GM21576 (cell line): ENCODE results near the gene KRT5.

ENCODE experiments used
- ATAC-seq: cut with Tn5 transposase; IDR thresholded peaks from one replicate; pipeline ENCODE4 v1.9.1; 2021; ENCODE audit warnings: mild to moderate bottlenecking, moderate library complexity; ENCODE audit not compliant: unreplicated experiment

Gene KRT5

DNA sequence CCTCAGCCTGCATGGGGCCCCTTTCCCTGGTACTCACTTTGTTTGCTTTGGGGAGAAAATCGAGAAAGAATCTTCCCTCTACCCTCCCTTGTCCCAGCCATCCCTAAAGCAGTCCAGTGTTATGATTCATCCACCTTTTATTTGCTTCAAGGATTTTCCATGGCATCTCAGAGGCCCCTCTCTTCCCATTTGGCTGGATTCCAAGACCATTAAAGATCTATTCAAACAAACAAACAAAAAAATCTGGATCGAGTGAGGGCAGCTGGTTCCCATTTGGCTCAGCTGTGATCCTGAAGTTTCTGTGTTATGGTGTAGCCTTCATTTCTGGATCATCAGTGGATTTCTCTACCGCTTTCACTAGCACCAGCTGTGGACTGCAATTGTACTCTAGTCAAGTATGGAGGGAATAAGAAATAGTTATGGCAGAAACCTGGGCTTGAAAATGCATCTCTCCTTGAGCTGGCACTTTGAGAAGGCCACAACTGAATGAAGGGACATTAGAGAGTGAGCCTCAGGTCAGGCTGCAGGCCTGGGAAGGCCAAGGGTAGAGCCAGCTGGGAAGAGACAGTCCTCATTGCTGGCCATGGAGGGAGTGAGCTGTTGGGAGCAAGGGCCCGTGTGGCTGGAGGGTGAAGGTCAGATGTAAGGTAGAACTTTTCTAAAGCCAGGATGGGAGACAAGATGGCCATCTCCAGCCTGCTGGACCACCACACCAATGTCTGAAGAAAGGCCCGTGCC lies 19.1 kb upstream of the KRT5 start:
- no peak for ATAC-seq

DNA sequence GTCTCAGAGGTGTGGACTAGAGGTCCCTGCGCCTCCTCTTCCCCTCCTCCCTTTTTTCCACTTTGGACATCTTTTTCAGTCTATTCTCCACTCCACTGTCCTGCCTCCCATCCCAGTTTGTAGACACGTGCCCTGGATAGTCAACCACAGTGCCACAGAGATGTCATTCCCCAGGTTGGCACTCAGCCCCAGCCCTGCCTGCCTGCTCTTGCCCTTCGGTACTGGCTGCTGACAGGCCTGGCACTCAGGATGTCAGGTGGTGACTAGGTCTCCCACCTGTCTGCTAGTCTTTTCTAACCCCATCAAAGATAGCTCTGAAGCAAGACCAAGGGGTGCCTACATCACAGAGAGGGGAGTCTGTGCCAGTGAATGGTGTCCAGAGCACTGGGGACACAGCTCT lies 16.9 kb upstream of the KRT5 start:
- ATAC-seq = no peak

DNA sequence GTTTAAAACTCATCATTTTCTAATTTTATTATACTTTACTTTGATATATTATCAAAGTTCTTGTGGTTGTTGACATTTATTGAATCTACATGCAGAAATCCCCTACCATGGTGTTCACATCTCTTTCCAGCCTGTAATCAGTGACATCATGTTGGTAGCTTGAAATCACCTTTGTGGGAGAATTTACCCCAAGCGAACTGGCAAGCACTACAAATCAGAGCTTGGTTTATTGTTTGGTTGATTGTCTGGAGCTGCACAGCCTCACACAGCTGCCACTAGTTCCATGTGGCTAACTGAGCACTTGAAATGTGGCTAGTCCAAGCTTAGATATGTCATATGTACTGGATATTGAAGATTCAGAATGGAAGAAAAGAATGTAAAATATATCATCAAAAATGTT lies 15.4 kb upstream of the KRT5 start:
- no peak for ATAC-seq

DNA sequence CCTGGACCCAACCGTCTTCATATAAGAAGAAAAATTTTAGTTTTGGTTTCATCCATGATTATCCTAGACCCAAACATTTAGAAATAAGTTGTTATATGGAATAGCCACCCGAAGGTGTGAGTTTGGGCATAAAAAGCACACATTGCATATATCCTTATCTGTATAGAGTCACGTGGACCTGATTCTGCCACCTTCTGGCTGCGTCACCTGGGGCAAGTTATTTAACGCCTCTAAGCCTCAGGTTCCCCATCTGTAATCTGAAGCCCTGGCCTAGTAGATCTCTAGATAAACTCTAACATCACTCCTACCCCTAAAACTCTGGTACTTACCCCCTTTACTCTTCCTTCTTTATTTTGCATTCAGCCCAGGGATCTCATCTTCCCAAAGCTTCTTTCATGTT lies 14.3 kb upstream of the KRT5 start:
- no peak for ATAC-seq

DNA sequence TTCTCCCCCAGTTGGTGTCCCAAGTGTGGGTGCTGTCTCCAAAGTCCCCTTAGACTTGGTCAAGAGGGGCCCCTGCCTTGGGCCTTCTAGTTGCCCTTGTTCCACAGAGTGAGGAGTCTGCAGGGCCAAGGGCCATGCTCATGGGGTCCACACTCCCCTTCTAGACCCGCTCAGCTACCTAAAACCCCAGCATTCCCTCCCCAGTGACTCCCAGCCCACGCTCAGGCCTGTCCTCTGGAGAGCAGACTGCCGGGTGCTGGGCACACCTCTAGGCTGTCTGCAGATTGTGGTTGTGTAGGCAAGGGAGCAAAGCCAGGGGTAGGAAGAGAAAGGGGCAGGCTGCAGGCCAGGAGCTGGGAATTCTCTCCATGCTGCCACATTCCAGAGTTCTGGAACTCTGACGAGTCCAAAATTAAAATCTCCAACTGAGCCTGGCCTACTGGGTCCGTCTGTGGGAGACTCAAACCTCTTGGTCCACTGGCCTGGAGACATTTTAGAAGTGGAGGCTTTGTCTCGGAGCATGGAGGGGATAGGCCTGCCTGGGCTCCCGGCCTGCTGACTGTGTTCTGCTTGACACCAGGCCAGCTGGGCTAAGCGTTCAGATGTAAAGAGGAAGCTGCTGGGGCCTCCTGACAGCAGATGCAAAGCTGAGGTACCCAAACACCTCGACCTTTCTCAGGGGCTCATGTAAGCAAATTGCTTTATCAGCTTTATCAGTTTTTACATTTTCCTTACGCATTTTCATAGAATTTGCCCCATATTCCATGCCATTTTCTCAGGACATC lies 13.7 kb upstream of the KRT5 start:
- no peak for ATAC-seq

DNA sequence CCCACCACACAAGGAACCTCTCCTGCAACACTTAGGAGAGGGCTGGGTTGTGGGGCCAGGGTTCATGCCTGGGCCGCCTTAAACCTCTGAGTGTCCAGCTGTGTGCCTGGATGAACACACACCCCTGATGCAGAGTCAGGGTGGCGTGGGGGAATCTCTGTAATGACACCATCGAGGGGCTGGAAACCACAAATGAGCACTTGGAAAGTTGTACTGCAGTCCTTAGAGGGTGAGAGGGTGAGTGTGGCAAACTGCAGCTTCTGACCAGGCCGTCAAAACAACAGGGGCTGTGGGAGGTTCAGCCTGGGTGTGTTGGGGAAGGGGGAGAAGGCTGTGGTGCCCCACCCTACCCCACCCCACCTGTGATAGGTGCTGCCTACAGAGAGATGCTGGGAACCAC lies 12.4 kb upstream of the KRT5 start:
- no peak for ATAC-seq

DNA sequence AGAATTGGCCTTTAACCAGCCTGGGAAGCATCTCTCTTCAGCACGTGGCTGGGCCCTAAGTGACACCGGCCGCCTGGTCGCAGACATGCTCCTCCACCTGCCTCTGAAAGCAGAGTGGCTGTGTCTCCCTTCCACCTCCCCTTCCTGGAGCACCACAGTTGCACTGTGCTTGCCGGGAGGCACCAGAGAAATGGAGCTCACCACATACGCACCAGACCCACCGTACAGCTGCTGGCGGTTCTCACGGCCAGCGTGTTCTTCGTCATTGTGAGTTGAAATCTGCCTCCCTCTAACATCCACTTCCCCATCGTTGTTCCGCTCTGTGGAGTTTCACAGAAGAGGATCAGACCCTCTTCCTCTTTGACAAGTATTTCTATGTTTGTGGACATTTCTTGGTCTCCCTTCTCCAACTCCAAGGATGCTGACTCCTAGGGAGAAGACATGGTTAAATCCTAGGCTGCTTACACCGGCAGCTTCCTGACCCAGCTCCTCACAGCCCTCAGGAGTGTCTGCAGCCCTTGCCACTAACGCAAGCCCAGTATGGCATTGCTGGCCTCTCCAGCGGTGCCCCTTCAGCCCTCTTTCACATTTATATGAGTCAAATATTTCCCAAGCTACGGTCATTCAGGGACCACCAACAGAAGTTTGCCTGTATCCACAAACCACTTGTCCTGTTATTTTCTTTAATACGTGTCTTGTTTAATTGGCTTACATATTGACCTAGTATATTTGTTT lies 11.5 kb upstream of the KRT5 start:
- ATAC-seq = no peak

DNA sequence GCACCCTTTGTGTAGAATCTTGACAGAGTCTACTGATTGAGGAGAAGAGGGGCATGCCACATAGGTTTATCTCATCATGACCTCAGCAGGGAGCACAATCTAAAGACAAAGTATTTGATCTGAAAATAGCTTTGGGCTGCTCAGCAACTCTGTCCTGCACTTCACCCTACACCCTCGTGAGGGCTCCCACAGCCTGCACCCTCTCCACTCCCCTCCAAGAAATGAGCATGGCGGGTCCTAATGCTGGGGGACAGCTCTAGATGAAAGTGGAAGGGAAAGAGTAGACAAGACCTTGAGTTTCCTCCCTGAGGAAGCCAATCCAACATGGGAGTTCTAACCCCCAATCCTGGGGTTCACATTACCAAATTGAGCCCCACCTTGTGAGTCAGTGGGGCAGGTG lies 10.7 kb upstream of the KRT5 start:
- no peak for ATAC-seq

DNA sequence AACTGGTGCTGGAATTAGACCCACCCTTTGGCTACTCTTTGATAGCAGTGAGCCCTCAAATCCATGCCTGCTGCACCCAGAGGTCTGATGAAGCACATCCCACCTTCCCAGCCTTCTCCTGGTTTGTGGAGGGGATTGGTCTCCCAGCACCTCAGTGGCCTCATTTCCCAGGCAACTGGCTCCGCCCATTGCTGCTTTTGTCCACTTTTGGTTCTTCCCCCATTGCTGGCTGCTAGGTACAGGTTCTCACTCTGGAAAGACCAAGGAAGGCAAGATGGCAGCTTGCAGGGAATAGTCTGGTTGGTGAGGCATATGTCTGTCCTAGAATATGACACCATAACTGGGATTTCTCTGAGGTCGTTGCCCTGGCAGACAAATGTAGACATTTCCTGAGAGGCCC lies 10.2 kb upstream of the KRT5 start:
- no peak for ATAC-seq

DNA sequence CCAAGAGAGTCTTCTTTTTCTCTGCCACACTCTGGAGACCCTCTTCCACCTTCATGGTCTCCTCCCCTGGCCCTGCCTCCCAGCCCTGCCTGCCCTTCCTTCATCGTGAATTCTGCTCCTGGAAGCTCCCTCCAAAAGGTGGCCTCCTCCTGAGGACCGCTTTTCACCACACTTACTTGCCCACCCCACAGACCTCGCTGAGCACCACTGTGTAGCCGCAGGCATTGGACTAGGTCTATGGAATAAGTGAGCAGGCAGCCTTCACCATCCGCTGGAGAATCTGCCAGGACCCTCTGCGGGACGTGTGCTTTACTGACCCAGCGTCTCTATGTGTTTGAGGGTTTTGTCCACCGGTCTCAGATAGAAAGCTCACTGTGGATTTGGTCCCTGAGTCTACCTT lies 9.7 kb upstream of the KRT5 start:
- ATAC-seq = no peak

DNA sequence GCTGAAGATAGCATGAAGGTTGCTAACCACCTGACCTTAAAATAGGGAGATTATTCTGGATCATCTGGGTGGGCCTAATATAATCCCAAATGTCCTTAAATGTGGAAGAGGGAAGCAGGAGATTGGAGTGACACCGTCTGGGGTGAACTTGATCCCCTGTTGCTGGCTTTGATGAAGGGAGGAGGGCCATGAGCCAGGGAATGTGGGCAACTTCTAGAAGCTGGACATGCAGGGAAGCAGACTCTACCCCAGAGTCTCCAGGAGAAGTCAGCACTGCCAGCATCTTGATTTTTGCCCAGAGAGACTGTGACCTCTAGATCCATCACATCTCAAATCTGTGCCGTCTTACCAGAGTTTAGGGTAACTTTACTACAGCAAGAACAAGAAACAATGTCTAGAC lies 9.2 kb upstream of the KRT5 start:
- ATAC-seq = no peak

DNA sequence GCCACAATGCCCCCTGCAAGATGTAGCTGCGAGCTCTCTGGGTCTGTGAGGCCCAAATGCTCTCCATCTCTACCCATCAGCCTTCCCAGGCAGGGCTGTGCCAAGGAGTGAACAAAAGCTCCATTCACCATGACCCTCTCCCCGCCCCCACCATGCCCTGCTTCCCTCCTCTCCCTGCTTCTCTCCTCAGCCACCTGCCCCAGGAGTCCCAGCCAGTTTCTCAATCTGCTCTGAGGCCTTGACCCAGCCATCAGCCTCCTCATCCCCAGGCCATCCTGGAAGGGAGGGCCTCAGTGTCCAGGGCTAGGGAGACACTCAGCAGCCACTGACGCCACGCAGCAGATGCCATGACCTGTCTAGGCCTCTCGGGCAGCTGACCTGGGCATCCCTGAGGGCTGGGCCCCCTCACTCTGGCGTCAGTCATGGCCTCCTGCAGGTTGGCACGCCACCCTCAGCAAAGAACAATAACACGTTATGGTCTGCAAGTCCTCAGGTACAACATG lies 8.5 kb upstream of the KRT5 start:
- no peak for ATAC-seq

DNA sequence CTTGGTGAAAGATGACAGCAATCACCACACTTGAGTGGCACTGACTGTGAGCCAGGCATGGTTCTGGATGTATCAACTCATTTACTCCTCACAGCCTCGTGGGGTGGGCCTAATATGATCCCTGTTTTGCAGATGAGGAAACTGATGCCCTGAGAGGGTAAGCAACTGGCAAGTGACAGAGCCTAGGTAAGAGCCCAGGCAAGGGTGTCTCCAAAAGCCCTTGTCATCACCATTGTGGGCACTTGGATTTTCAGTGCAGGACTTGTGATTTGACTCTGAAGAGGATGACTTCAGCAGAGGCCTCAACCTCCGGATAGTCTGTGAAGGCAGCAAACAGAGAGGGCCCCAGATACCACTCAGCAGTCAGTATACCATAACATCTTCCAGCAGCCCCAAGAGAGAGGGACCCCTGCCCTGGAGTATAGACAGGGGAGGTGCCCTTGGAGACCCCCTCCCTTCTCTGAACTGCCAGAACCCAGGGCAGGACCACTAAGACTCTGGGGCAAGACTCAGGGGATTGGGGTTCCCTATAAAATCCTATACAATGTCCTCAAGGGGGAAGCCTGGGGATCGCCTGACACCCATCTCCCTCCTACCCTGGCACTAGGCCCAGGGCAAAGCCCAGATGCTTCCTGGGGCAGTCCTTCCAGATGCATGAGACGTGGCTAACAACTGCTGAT lies 7.1 kb upstream of the KRT5 start:
- no peak for ATAC-seq

DNA sequence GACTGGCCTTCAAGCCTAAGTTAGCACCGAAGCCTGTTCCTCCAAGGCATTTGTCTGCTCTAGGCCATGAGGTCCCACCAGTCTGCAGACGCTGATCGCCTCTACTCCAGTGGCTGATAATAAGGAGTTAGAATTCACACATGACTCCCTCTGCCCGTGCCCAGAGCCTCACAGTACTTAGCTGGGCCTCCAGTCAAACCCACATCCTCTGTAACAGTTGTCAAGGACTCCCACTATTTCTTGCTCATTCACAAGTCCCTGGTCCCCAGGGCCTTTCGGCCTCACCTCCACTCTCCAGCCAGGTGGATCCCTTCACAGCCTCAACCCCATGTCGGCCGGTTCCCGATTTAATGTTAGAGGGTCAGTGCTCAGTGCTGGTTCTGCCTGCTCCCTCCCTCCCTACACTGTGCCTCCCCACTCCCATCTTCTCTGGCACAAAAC lies 6.3 kb upstream of the KRT5 start:
- ATAC-seq = no peak

DNA sequence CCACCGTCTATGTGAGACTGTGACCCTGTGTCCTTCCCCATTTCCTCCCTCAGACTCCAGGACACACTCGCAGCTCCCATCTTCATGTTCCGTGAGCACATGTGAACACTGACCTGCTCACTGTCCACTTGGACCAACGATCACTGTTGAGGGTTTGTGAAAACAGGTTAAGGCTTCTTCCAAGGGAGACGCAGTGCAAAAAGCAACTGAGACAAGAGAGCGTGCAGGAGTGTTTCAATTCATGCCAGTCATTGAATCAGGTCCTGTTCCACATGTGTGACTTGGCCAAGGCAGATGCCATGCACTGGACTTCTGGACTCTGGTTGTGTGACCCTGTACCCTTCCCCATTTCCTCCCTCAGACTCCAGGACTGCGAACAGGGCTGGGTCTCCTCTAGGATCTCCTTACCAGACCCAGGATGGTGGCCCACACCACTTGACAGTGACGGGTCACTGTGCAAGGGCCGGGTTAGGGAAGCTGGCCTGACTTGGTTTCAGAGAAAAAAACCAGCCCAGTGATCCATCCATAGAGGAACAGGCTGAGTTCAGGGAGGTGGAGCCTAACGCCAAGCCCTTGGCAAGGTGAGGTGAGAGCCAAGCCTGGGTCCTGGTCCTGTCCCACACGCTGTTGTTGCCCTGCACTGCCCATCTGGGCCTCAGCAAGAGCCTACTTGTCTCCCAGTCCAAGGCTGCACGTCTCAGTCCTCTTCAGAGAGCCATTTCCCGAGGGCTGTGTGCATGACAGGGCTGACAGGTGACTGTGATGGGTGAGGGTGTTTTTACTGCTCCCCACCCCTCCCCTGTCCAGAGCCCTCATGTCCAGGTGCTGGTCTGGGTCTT lies 5.7 kb upstream of the KRT5 start:
- no peak for ATAC-seq

DNA sequence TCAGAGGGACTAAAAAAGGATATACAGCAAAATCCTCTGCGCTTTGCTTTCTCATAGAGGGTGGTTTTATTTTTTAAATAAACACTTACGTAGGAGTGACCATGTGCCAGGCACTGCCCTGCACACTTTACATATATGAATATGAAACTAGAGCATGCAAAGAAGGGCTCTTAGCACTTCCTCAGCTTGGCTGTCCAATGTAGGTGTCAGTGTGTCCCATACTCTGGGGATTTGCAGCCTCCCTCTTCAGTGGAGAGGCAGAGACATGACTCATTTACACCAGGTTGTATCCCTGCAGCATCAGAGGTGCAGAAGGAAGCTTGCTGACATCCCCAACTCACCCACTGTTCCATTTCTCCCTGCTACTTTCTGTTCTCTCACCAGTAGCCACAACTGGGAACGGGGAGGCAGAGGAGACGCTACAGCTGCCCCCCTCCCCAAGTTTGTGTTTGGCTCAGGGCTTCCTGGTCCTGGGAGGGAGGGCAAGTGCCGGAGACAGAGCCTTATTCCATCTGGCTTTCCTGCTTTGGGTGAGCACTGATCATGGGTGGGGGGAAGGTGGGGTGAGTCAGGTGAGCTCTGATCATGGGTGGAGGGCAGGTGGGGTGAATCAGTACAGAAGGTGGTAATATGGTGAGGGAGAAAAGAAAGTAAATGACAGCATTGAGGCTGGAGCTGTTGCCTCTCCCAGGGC lies 4.9 kb upstream of the KRT5 start:
- ATAC-seq = no peak

DNA sequence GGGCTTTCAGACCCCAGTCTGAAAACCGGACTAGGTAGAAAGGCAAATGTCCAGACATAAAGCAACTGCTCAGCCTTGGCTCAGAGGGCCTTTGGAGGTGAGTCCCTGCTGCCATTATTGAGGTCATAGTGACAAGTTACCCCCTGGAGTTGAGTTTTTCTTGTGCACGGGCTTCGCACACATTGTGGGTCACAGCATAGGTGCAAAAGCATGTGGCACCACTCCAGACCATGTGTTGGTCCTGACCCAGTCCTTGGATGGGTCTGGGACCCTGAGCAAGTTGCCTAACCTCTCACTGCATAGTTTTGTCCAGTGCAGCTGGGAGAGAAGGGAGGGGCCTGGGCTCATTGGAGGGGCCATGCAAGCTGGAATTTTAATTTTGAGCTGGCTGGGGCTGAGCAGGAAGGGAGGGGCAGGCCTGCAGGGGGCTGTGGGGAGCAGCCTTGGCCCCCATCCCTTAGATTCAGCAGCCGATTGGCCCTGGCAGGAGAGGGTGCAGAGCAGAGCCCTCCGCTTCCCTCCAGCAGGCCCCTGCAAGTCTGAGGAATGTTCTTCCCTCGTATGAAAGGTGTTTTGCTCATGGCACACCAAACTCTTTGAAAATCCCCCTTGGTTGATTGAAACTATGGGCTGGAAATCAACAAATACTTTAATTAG lies 4.2 kb upstream of the KRT5 start:
- no peak for ATAC-seq

DNA sequence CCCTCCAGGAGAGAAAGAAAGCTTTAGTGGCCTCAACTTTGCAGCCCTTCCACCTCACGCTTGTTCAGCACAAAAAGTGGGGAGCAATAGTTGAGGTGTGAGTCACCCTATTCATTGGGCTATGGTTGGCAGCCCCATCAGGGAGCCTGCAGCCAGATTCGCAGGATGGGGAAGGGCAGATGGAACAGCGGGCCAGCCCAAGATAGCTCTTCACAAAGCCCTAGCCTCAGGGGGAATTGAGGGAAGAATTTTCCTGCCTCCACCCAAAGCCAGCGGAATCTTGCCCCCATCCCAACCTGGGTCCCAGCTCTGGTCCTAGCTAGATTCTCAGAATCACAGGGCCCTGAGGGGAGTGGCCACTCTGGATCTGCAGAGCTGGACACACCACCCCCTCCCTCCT lies 3.6 kb upstream of the KRT5 start:
- no peak for ATAC-seq

DNA sequence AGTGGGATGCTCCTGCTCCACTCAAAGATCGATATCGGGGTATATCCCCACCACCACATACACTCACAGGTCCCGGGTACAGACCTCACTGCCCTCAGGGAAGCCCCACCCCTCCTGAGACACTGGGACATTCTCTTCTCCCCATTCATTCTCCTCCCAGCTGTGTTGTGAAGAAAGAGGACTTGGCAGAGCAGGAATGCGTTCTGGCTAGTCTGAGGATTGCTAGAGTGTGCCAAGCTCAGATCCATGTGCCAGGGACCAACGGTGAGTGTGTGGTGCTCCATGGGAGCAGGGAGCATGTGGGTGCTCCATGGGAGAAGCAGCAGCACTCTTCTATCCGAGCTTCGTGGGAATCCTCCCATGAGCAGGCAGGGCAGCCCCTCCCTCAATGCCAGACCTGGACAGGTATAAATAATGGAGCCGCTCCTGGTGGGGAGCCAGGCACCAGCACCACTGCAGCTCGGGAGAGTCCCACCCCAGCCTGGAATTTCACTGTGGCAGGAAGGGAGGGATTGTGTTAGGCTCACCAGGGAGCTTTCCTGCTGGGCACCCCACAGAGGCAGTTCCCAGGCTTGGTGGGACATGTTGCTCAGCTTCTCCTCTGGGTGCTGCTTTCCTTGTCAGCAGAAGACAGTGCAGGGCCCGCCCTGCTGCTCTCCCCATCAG lies 2.3 kb upstream of the KRT5 start:
- no peak for ATAC-seq
